Prostate gland (tissue), 2 donors: ENCODE data around the gene HMHB1. TPM values are rescaled to one million over a fixed set of nuclear protein-coding genes. Genes with fewer than 3 reads are reported as not detected.

Source experiments
- DNase-seq: peaks from one replicate; pipeline ENCODE4 v3.0.0-alpha.2; 2019; ENCODE audit warnings: low spot score
- H3K27ac ChIP-seq, 2 donors: fragments of 200-600 bp; sonication (generic); 2 replicates each; pipeline ENCODE4 v1.5.1; 2017 to 2019
- H3K27me3 ChIP-seq: fragments of 200-600 bp; sonication (generic); replicated peaks from 2 replicates; pipeline ENCODE4 v1.5.1; 2019; ENCODE audit not compliant: insufficient read depth
- H3K36me3 ChIP-seq, 2 donors: fragments of 200-600 bp; sonication (generic); 1 replicate in 1 of 2; 2 replicates in 1 of 2; pipeline versions ENCODE4 v1.5.1 to v1.8.1; 2017 to 2019
- H3K4me1 ChIP-seq: fragments of 200-600 bp; sonication (generic); replicated peaks from 2 replicates; pipeline ENCODE4 v1.5.1; 2019
- H3K4me3 ChIP-seq, 2 donors: fragments of 200-600 bp; sonication (generic); 2 replicates each; pipeline ENCODE4 v1.5.1; 2017 to 2019
- H3K9me3 ChIP-seq: fragments of 200-600 bp; sonication (generic); 2 replicates; pipeline ENCODE4 v1.5.1; 2017
- CTCF ChIP-seq, 4 experiments: fragments of 200-600 bp in 2 of 4; fragments of 450-650 bp in 2 of 4; sonication (generic) in 2 of 4; IDR thresholded peaks; 1 replicate in 3 of 4; 2 replicates in 1 of 4; pipeline ENCODE4 v1.5.1; 2016 to 2019; ENCODE audit warnings: antibody characterized with exemption in 4 of 4, mild to moderate bottlenecking in 2 of 4, moderate library complexity in 2 of 4
- POLR2A ChIP-seq: fragments of 450-650 bp; IDR thresholded peaks from one replicate; pipeline ENCODE4 v1.6.1; 2016; ENCODE audit warnings: antibody characterized with exemption, mild to moderate bottlenecking
- POLR2AphosphoS5 ChIP-seq: sonication (generic); formaldehyde crosslinking; IDR thresholded peaks from one replicate; pipeline ENCODE4 v1.6.1; 2017; ENCODE audit warnings: antibody characterized with exemption
- WGBS: methylation state at CpG from one replicate; pipeline ENCODE4 v1.1.5; 2018; 5-methylcytosine and 5-hydroxymethylcytosine counted together
- intact Hi-C: fragments of 100-400 bp; cut with DNase I; formaldehyde crosslinking; loops from one replicate; pipeline ENCODE4 v1.14.2; 2022
- total RNA-seq, 2 donors: library from RNA; depleted of rRNA; stranded (reverse); fragments of >200 nt; gene quantifications; one replicate each; pipeline ENCODE4 v1.1.0, GENCODE V29; 2016

The HMHB1 gene
- total RNA-seq, 2 donors from 2014 or later = not detected

DNA sequence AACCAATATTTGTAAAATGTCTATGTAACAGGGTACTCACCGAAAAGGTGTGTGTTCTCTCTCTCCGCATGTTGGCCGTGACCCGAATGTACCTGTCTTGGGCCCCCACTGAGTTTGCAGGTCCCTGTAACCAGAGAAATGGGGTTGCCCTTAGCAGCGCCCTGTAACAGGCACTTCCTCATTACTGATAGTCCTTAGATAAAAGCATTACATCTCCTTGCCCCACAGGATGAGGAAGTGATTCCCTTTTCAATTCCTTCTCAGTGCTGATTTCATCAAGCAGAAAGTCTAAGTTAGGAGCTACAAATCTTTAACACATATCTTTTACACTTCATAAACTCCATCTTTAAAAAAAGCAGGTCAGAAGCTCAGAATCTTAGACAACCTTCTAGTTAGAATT, 15.2 kb upstream of the HMHB1 start:
- H3K4me3 ChIP-seq = no peak overlapping the region
- H3K27ac ChIP-seq = no peak overlapping the region
- H3K9me3 ChIP-seq = no peaks in the 10 kb centered on the region
- no peaks in the 10 kb centered on the region for H3K27me3 ChIP-seq
- 91% methylated on average over 5 of the region's 5 CpGs for WGBS
- TF ChIP-seq CTCF (IDR thresholded peaks at IDR 0.05) (no peak), POLR2A (no peak), POLR2AphosphoS5 (no peak)
- no peaks in the 10 kb centered on the region for H3K36me3 ChIP-seq
- intact Hi-C loops = no loop called here
- DNase-seq = no peak
- H3K4me1 ChIP-seq = no peaks in the 10 kb centered on the region

DNA sequence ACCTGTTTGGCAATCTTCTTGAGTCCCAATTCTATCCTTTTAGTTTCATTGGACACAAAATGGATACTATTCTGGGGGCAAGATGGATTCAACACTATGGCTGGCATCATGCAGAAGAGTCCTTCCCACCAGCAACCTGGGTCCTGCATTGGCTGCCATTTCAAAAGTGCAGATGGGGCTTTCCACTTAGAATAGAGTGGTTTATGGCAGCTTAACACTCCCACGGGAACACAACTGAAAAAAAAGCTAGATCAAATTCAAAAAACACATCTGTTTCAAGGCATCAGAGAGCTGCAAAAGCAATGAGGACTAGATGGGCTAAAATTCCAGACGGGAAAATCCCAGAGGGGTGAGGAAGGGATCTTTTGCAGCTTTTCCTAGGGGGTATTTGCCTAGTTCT, 11.2 kb upstream of the HMHB1 start:
- Histone ChIP-seq H3K4me3 (no peak overlapping the region), H3K4me1 (no peaks in the 10 kb centered on the region), H3K9me3 (no peaks in the 10 kb centered on the region), H3K27me3 (no peaks in the 10 kb centered on the region), H3K27ac (no peak overlapping the region), H3K36me3 (no peaks in the 10 kb centered on the region)
- intact Hi-C loops = no loop called here
- WGBS = 67% methylated on average over 2 of the region's 2 CpGs
- no peak for DNase-seq
- no peak for TF ChIP-seq CTCF (IDR thresholded peaks at IDR 0.05)
- no peak for TF ChIP-seq POLR2AphosphoS5
- TF ChIP-seq POLR2A = no peak

- DNase-seq = no peak
- H3K4me3 ChIP-seq = no peak overlapping the region
- no peak overlapping the region for H3K27ac ChIP-seq
- 87% methylated on average over 6 of the region's 6 CpGs for WGBS
- intact Hi-C loops = no loop called here
- H3K36me3 ChIP-seq = no peaks in the 10 kb centered on the region
- no peak for TF ChIP-seq POLR2A
- TF ChIP-seq CTCF (IDR thresholded peaks at IDR 0.05) = no peak
- no peak for TF ChIP-seq POLR2AphosphoS5
- H3K9me3 ChIP-seq = no peaks in the 10 kb centered on the region
- no peaks in the 10 kb centered on the region for H3K27me3 ChIP-seq
- no peaks in the 10 kb centered on the region for H3K4me1 ChIP-seq
Observed at GRCh38 chr5:143801252-143801939, 10.6 kb upstream of the HMHB1 start.

DNA sequence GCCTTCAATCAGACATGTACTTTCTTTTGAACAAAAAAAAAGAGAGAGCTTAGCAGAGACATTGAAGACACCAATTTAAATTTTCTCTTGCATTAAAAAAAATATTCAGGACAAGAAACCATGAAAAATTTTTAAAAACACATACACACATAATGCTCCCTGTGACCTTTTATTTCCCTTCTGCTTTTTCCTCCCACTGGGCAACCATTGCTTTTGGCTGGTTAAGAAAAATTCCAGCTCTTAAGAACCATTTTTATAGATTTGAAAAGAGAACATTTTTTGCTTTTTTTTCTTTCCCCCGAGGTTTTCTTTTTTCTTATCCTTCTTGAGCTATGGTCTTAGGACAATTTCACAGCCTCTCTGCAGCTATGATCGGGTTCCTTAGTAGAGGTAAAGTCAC, 6.1 kb upstream of the HMHB1 start:
- TF ChIP-seq CTCF (IDR thresholded peaks at IDR 0.05) = no peak
- H3K36me3 ChIP-seq = no peaks in the 10 kb centered on the region
- DNase-seq = no peak
- no peaks in the 10 kb centered on the region for H3K27me3 ChIP-seq
- intact Hi-C loops = no loop called here
- H3K4me3 ChIP-seq = no peak overlapping the region
- H3K4me1 ChIP-seq = no peaks in the 10 kb centered on the region
- H3K27ac ChIP-seq = no peak overlapping the region
- 70% methylated on average over 2 of the region's 2 CpGs for WGBS
- H3K9me3 ChIP-seq = no peaks in the 10 kb centered on the region

DNA sequence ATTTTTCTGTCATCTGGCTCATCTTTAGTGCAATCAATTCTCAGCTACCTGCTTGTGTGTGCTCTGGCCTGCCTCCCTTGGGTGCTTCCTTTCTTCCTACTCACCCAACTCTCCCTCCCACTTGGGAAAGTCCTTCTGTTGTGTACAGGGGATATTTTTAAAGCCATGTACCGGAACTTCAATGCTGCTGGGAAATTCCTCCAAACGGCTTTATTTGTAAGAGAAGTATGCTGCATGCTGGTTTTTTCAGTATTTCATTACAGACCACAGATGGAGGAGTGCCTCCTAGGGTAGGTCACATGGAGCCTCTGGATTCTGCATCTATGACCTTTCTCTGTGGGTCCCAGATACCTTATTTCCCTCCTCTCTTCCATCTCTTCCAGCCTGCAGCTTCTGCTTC, 5.4 kb upstream of the HMHB1 start:
- no peaks in the 10 kb centered on the region for H3K27me3 ChIP-seq
- 33% methylated on average over 2 of the region's 2 CpGs for WGBS
- intact Hi-C loops = no loop called here
- no peaks in the 10 kb centered on the region for H3K9me3 ChIP-seq
- no peak for TF ChIP-seq POLR2AphosphoS5
- no peak for TF ChIP-seq CTCF (IDR thresholded peaks at IDR 0.05)
- no peak for TF ChIP-seq POLR2A
- H3K4me3 ChIP-seq = no peak overlapping the region
- H3K27ac ChIP-seq = no peak overlapping the region
- H3K4me1 ChIP-seq = no peaks in the 10 kb centered on the region
- H3K36me3 ChIP-seq = no peaks in the 10 kb centered on the region
- DNase-seq = no peak
